ENCODE results near the gene JAK1. TPM values are rescaled to one million over a fixed set of nuclear protein-coding genes. Genes with fewer than 3 reads are reported as not detected.

The JAK1 gene
- total RNA-seq, 1 experiment from 2014 or later = 44.1 TPM

GRCh38 chr1:64917328-64917861 lies 49.0 kb downstream of the JAK1 start:
- Histone ChIP-seq H3K9me3 (ENCODE audit: low read length) (no peaks in the 10 kb centered on the region), H3K27ac (ENCODE audit: low read length) (peak overlapping the region; percentile 83), H3K36me3 (ENCODE audit: low read depth, low read length) (no peaks in the 10 kb centered on the region), H3K79me2 (ENCODE audit: low read length) (peaks cover 78% of the 10 kb centered on the region), H2AFZ (ENCODE audit: low read length) (no peak overlapping the region), H3K4me3 (ENCODE audit: low read length) (no peak overlapping the region), H3K9ac (ENCODE audit: low read length) (no peak overlapping the region), H4K20me1 (ENCODE audit: low read length) (no peaks in the 10 kb centered on the region), H3K4me1 (ENCODE audit: insufficient read depth, low read length) (peaks cover 58% of the 10 kb centered on the region), H3K4me2 (ENCODE audit: low read length) (peak overlapping the region; percentile 64), H3F3A (ENCODE audit: low read length, unreplicated experiment) (peaks cover 5% of the 10 kb centered on the region), H3K27me3 (ENCODE audit: low read length) (no peaks in the 10 kb centered on the region), H3K9me2 (replicated peaks; ENCODE audit: low read length) (no peaks in the 10 kb centered on the region)
- DNase-seq (peak; percentile 85), ATAC-seq (peak; percentile 54)
- TF ChIP-seq EZH2phosphoT487 (IDR thresholded peaks at IDR 0.05; ENCODE audit: borderline replicate concordance, low read length) (no peak), EZH2 (IDR thresholded peaks at IDR 0.05; ENCODE audit: low read length, unreplicated experiment) (no peak)
- BruUV-seq (replicated peaks) = no TSS peak
- ChIA-PET CTCF (no interaction called here), POLR2A (ENCODE audit: unreplicated experiment) (no interaction called here)
- intact Hi-C loops (cut with micrococcal nuclease) = loop anchor here (2.0 kb wide), 1 partner anchor 47 kb away; no protein-coding TSS in a partner anchor

- peak overlapping the region; percentile 83 for H3K27ac ChIP-seq (ENCODE audit: low read length)
- H3K9me2 ChIP-seq (replicated peaks; ENCODE audit: low read length) = no peaks in the 10 kb centered on the region
- H3K4me1 ChIP-seq (ENCODE audit: insufficient read depth, low read length) = peaks cover 55% of the 10 kb centered on the region
- peaks cover 5% of the 10 kb centered on the region for H3F3A ChIP-seq (ENCODE audit: low read length, unreplicated experiment)
- peaks cover 78% of the 10 kb centered on the region for H3K79me2 ChIP-seq (ENCODE audit: low read length)
- ATAC-seq (peak; percentile 89), DNase-seq (peak; percentile 95)
- CTCF ChIA-PET = no interaction called here
- H3K9me3 ChIP-seq (ENCODE audit: low read length) = no peaks in the 10 kb centered on the region
- H4K20me1 ChIP-seq (ENCODE audit: low read length) = no peaks in the 10 kb centered on the region
- H3K36me3 ChIP-seq (ENCODE audit: low read depth, low read length) = no peaks in the 10 kb centered on the region
- BruUV-seq (replicated peaks) = no TSS peak
- TF ChIP-seq CTCF (conservative IDR thresholded peaks at IDR 0.05; ENCODE audit: low read depth, low read length) (no peak), EZH2phosphoT487 (IDR thresholded peaks at IDR 0.05; ENCODE audit: borderline replicate concordance, low read length) (no peak), EZH2 (IDR thresholded peaks at IDR 0.05; ENCODE audit: low read length, unreplicated experiment) (no peak)
- H2AFZ ChIP-seq (ENCODE audit: low read length) = no peak overlapping the region
- H3K4me2 ChIP-seq (ENCODE audit: low read length) = peak overlapping the region; percentile 64
- no peaks in the 10 kb centered on the region for H3K27me3 ChIP-seq (ENCODE audit: low read length)
- POLR2A ChIA-PET (ENCODE audit: unreplicated experiment) = interaction anchor here (0.6 to 0.7 kb wide), 2 partner anchors 13 to 1416 kb away, joined by 4 to 5 read pairs; no protein-coding TSS in a partner anchor
- H3K4me3 ChIP-seq (ENCODE audit: low read length) = no peak overlapping the region; the same call in 1 of the 2 replicates
- intact Hi-C loops (cut with micrococcal nuclease) = loop anchor here (1.0 to 2.0 kb wide), 2 partner anchors 17 to 49 kb away; no protein-coding TSS in a partner anchor
- H3K9ac ChIP-seq (ENCODE audit: low read length) = peak overlapping the region; percentile 56
Measured at GRCh38 chr1:64915381-64916274, 50.7 kb downstream of the JAK1 start.

- DNase-seq (no peak), ATAC-seq (no peak)
- ChIA-PET CTCF (no interaction called here), POLR2A (ENCODE audit: unreplicated experiment) (no interaction called here)
- BruUV-seq (replicated peaks) = no TSS peak
- Histone ChIP-seq H3K79me2 (ENCODE audit: low read length) (peaks cover 86% of the 10 kb centered on the region), H2AFZ (ENCODE audit: low read length) (no peak overlapping the region), H3K9ac (ENCODE audit: low read length) (no peak overlapping the region), H3K9me3 (ENCODE audit: low read length) (no peaks in the 10 kb centered on the region), H3K27ac (ENCODE audit: low read length) (no peak overlapping the region), H3K27me3 (ENCODE audit: low read length) (no peaks in the 10 kb centered on the region), H3K4me3 (ENCODE audit: low read length) (no peak overlapping the region), H3F3A (ENCODE audit: low read length, unreplicated experiment) (peaks cover 5% of the 10 kb centered on the region), H3K4me2 (ENCODE audit: low read length) (no peak overlapping the region), H3K4me1 (ENCODE audit: insufficient read depth, low read length) (peaks cover 52% of the 10 kb centered on the region), H4K20me1 (ENCODE audit: low read length) (no peaks in the 10 kb centered on the region), H3K9me2 (replicated peaks; ENCODE audit: low read length) (no peaks in the 10 kb centered on the region), H3K36me3 (ENCODE audit: low read depth, low read length) (no peaks in the 10 kb centered on the region)
- TF ChIP-seq EZH2phosphoT487 (IDR thresholded peaks at IDR 0.05; ENCODE audit: borderline replicate concordance, low read length) (no peak), CTCF (conservative IDR thresholded peaks at IDR 0.05; ENCODE audit: low read depth, low read length) (no peak), EZH2 (IDR thresholded peaks at IDR 0.05; ENCODE audit: low read length, unreplicated experiment) (no peak)
- intact Hi-C loops (cut with micrococcal nuclease) = no loop called here
Measured at GRCh38 chr1:64913361-64914015, 52.9 kb downstream of the JAK1 start.

Data from PC-3 (cell line).